AG08395 (cell line): ENCODE data around the gene INTS15.
"Not testable (repeated sequence)": the region's sequence is repeated elsewhere in the genome, so short reads cannot be mapped to it uniquely, and the experiment has no call there.

Experiments used
- DNase-seq: peaks from one replicate; pipeline ENCODE4 v3.0.0; 2012; ENCODE audit warnings: mixed read lengths, low spot score

The INTS15 gene

DNA sequence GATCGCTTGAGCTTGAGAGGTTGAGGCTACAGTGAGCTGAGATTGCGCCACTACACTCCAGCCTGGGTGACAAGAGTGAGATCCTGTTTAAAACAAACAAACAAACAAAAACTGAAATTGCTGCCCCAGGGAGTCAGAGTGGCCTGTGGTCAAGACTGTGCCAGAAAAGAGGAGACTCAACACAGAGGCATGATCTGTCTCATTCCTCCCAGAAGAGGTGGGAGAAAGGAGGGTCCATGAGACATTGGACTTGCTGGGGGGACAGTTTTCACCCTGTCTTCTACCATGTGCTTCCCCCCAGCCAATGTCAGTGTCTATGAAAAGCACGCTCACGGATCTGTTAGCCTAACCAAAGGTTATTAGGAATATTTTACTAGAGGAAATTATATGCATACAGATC, 28.8 kb downstream of the INTS15 start:
- DNase-seq = peak; percentile 26

DNA sequence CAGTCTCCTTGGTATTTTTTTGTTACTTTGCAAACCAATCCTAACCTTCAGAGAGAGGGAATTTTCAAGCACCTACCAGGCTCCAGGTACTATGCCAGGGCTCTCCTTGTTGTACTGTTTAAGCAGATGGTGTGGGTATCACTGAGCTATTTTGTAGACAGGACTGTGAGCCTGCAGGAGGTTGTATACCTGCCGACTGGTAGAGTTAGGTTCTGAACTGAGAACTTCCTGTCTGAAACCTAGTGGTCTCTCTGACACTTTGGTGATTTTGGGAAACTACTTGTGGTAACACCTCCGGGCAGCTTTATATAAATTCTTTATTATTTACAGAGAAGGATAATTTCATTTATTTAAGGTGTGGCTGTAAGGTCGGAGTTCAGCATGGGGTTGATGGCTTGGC, 30.1 kb downstream of the INTS15 start:
- no peak for DNase-seq

DNA sequence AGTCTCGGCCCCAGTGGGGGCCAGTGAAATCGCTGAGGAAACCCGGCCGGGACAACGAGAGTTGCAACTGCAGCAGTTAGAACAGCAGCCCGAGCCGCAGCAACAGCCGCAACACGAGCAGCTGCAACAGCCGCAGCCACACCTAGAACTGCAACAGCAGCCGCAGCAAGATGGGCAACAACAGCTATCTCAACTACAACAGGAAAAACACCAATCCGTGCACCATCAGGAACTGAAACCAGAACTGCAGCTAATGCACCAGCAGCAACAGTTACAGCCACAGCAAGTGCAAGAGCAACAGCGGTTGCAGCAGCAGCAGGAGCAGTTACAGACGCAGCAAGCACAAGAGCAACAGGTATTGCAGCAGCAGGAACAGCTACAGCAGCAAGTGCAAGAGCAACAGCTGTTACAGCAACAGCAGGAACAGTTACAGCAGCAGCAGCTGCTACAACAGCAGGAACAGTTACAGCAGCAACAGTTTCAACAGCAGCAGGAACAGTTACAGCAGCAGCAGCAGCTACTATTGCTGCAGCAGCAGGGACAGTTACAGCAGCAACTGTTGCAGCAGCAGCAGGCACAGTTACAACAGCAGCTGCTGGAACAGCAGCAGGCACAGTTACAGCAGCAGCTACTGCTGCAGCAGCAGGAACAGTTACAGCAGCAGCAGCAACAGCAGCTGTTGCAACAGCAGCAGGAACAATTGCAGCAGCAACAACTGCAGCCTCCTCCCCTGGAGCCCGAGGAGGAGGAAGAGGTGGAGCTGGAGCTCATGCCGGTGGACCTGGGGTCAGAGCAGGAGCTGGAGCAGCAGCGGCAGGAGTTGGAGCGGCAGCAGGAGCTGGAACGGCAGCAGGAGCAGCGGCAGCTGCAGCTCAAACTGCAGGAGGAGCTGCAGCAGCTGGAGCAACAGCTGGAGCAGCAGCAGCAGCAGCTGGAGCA, 31.6 kb downstream of the INTS15 start:
- DNase-seq = no peak

DNA sequence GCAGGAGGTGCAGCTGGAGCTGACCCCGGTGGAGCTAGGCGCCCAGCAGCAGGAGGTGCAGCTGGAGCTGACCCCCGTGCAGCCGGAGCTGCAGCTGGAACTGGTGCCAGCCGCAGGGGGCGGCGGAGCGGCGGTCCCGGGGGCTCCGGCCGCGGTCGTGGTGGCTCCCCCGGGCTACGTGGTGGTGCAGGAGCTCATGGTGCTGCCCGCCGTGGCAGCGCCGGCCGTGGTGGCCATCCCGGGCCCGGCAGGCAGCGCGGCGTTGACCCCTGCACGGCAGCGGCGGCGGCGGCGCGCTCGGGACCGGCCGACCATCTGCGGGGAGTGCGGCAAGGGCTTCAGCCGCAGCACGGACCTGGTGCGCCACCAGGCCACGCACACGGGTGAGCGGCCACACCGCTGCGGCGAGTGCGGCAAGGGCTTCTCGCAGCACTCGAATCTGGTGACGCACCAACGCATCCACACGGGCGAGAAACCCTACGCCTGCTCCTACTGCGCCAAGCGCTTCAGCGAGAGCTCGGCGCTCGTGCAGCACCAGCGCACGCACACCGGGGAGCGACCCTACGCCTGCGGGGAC, 32.4 kb downstream of the INTS15 start:
- DNase-seq = no peak

DNA sequence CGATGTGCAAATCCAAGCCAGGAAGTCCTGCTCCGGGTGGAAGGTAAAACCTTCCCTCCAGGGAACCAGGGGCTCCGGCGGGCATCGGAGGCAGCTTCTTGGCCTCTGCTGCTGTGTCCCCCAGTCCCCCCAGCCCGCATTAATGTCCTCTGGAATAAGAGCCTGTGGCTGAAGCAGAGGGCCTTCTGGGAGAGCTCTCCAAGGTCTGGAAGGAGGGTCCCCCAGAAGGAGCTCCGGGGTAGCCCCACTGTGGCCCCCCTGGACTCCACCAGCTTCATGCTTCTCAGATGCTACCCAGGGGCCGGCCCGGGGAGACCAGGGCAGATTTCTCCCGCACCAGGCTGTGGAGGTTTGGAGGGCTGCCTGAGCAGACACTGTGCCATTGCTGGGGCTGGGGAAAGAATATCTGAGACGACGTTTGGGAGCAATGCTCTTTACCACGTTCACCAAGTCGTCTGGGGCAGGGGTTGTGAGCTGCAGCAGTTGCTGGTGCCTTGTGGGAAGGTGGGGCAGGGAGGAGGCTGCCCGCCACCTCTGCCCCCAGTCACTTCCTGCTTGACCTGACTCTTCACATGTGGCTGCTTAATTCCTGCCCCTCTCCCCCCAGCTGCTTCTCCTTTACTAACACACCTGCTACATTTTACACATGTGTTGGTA, 33.9 kb downstream of the INTS15 start:
- no peak for DNase-seq

DNA sequence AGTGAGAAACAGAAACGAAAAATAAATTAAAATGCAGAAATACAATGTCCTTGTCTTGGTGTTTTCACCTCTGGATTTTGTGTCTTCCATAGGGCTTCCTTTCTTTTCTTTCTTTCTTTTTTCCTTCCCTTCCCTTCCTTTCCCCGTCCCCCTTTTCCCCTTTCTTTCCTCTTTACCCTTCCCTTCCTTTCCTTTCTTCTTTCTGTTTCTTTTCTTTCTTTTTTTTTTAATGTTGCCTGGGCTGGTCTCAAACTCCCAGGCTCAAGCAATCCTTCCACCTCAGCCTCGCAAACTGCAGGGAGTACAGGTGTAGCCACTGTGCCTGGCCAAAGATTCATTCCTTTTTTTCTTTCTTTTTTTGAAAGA, 34.4 kb downstream of the INTS15 start:
- DNase-seq = no peak

DNA sequence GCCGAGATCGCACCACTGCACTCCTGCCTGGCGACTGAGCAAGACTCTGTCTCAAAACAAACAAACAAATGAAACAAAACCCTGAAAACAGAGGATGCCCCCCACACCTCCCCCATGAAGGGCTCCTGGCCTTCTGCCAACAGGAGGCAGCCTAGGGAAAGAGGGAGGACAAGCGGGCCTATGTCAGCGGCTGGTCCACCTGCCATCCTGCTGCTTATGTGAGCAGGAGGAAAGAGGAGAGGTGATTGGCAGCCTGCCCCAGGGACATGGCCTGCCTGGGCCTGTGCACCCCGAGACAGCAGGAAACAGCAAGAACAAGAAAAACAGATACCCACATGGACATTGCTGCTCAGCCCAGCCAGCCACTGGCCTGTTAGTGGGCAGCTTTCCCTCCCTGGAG, 38.2 kb downstream of the INTS15 start:
- DNase-seq = no peak

DNA sequence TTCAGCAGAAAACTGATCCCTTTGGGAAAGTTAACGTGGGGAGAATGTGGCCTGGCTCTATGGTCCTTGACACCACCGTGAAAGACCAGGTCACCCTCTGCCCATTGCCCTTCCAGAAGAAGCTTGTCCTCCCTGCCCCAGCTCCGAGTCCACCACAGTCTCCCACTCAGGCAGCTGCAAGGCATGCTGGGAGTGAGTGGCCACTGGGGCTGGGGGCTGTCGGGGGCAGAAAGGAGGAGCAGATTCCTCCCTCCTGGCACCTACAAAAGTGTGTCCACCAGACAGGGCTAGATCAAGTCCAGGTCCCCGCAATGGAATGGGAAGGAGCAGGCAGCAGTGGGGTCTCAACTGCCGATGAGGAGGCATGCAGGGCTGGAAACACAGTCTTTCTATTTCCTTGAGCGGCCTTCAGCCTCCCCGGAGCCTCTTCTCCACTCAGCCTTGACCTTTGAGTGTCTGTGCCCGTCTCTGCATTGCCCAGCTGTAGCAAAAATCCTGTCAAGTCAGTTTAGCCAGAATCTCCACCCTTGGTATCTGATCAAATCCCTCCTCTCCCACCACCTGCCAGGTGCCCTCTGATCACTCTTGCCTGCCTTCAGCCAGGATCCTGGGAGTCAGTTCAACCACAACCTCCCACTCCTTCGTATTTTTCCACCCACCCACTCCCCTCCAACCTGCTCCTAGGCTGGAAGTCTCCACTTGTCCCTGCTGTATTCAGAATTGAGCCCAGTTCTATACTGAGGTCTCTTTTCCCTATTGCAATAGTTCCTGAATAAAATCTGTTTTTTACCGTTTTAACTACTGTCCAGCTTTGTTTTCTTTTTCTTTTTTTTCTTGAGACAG, 40.4 kb downstream of the INTS15 start:
- no peak for DNase-seq

DNA sequence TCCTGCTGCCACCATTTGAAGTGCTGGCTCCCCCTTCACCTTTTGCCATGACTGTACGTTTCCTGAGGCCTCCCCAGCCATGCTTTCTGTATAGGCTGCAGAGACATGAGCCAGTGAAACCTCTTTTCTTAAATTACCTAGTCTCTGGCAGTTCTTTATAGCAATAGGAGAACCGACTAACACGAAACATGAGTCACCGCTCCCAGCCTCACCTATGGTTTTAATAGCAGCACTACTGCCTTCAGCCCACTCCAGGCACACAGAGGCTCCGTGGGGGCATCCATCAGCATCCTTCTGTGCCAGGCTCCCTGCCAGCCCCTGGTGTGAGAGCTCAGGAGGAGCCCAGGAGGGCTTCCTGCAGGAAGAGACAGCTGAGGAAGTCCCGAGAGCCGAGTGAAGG, 41.8 kb downstream of the INTS15 start:
- DNase-seq = no peak

DNA sequence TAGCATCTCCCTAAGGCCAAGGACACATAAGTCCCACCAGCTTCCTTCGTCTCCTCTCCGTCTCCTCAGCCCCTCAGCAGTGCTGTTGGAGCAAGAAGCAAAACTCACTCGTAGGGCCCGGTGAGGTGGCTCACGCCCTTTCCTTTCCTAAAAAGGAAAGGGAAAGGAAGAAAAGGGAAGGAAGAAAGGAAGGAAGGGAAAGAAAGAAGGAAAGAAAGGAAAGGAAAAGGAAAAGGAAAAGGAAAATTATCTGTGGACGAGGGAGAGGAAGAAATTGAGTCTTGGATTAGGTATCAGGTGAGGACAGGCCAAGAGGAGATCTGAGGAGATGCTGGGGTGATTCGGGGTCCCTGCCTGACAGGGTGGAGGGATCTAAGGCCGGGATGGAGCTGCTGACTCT, 44.2 kb downstream of the INTS15 start:
- DNase-seq = no peak

DNA sequence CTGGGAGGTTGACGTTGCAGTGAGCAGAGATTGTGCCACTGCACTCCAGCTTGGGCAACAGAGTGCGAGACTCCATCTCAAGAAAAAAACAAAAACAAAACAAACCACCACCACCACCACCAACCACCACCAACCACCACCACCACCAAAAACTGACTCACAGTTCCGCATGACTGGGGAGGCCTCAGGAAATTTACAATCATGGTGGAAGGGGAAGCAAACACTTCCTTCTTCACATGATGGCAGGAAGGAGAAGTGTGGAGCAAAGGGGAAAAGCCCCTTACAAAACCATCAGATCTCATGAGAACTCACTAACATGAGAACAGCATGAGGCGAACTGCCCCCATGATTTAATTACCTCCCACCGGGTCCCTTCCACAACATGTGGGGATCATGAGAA, 45.1 kb downstream of the INTS15 start:
- DNase-seq = not testable (repeated sequence)

DNA sequence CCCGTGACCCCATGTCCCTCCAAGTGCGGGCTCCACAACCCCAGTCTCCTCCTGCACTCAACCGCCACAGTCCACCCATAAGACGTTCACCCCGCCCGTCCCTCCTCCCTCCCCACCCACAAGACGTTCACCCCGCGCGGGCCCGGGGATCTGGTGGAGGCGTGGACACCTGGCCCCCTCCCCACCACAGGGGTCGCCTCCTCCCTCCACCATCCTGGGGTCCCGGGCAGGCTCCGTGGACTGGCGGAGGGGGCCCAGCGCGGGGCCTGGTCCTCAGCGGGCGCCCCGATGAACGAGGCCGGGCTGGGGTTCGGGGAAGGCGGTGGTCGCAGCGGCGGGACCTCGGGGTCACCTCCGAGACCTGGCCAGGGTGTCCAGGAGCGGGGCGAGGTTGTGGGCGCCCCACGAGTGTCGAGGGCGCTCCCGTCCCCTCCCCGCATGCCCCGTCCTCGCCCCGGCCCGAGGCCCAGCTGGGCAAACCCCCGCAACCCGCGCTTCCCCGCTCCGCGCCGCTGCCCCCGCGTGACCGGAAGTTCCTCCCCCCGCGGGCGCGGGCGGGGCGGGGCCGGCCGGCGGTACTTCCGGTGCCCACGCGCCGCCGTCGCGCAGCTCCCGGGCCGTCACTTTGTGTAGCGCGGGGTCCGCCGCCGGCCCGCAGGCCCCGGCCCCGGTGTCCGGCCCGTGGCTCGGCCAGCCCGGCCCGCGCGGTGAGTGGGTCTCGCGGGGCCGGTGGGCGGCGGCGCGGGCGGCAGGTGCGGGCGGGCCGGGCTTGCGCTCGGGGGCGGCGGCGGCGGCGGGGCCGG, 47.1 kb downstream of the INTS15 start, which contains the start of gene ZNF316:
ZNF316 (plus strand) TSS at position 578 of the 803 bp plus-strand sequence. CDS start 5,092 bp downstream, outside the sequence.
- peak; percentile 91 for DNase-seq

DNA sequence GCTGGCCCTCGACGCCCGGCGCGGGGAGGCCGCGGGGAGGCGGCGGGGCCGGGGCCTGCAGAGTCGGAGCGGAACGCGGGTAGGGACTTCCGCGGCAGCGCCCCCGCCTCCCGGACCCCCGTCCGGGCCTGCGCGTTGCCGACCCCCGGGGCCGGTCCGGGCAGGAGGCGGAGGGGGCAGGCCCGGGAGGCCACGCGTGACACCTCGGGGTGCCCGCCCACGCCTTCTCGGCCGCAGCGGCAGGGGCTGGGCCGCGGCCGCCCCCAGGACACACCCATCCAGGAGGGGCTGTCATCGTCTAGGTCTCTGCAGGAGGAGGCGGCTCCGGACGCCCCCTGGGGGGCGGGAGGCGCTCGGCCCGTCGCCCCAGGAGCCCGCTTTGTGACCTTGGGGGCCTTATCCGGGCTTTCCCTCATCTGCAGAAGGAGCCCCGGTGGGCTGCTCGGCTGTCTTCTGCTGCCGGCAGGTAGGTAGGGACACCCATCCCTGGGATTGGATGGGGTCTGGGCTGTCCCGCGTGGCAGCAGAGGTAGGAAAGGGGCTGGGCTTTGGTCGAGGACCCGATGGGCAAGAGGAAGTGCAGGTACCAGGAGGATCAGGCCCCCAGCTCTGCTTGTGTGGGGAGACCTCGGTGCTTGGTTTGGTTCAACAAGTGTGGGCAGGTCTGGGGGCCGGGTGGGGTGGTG, 47.9 kb downstream of the INTS15 start:
- DNase-seq = peak; percentile 56

DNA sequence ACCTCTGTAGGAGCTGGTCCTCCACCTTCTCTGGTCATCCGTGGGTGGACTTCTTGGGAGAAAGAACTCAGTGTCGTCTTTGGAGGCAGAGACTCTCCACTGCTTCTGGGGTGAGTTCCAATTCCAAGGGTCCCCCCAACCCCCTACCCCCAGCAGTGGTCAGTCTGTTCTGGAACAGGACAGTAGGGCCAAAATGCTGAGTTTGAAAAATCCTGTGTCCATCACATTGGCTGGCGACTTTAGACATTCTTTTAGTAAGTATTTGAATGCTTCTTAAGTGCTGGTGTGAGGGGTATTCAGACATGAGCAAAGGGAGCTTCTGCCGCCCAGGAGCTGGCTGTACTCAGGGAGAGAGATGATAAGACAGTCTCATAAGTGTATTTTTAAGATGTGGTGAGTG, 49.2 kb downstream of the INTS15 start:
- DNase-seq = no peak

DNA sequence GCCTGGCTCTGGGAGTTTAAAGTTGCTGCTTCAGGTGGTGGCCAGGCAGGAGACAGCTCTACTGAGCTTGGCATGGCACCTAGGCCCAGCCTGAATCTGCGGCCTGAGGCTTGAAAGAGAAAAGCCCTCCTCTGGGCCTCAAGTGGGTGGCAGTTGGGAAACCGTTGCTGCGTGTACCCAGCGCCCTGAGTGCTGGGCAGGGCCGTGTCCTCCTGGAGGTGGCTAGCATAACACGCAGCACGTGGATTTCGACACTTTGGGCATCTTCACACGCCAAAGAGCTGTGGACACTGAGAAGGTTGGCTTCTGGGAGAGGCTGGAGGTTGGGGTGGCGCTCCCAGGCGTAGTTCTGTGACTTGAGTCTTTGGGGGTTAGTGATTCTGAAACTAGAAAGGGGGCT, 49.8 kb downstream of the INTS15 start:
- no peak for DNase-seq

DNA sequence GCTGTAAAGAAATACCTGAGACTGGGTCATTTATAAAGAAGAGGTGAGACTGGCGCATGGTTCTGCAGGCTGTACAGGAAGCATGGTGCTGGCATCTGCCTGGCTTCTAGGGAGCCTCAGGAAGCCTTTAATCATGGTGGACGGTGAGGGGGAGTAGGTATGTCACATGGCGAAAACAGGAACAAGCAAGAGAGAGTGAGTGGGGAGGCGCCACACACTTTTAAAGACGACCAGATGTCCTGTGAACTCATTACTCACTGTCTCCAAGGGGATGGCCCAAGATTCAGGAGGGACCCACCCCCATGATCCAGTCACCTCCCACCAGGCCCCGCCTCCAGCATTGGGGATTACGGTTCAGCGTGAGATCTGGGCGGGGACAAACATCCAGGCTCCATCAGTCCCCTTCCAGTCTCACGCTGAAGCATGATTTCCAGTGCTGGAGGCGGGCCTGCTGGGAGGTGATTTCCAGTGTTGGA, 50.5 kb downstream of the INTS15 start:
- peak; percentile 56 for DNase-seq

DNA sequence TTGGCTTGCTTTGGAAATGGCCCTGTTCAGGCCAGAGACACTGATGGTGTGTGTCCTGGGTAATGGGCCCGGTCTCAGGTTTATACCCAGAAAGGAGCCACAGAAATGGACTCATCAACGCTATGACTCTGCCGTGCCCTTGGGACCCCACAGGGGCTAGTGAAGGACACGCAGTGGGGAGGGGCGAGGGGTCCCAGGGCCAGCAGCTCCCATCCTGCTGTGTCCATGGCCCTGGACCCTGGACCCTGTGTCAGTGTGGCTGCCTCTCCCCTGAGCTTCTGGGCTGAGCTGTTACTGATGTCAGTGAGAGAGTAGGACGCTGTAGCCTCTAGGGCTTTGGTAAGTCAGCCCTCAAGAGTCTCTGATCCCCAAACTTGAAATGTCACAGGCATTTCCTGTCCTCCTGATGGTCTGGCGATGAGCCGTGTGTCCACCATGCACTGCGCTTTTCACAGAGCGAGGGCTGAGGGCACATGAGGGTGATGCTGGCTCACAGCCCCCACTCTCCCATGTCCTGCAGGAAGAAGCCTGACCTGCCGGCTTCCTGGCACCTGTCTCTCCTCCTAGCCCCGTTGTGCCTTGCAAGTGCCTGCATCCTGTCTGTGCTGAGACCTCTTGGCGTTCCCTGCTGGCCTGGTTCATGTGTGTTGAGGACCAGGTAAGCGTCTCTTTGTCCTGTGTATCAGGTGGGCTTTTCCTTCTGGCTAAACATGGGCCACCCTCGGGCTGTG, 51.6 kb downstream of the INTS15 start:
- DNase-seq = no peak

DNA sequence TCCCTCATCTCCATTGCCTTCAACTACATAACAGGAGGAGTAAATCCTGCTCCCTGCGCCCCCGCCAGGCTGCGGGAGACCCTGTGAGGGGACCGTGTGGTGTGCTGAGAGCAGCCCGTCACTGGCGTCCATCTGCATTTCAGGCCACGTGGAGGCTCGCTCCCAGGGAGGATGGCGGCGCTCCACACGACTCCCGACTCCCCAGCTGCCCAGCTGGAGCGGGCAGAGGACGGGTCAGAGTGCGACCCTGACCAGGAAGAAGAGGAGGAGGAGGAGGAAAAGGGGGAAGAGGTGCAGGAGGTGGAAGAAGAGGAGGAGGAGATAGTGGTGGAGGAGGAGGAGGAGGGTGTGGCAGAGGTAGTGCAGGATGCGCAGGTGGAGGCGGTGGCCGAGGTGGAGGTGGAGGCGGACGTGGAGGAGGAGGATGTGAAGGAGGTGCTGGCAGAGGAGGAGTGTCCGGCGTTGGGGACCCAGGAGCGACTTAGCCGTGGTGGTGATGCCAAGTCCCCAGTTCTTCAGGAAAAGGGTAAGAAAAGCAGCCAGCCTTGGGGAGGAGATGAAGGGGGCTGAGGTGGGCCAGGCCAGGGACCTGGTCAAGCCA, 52.5 kb downstream of the INTS15 start:
- DNase-seq = no peak

DNA sequence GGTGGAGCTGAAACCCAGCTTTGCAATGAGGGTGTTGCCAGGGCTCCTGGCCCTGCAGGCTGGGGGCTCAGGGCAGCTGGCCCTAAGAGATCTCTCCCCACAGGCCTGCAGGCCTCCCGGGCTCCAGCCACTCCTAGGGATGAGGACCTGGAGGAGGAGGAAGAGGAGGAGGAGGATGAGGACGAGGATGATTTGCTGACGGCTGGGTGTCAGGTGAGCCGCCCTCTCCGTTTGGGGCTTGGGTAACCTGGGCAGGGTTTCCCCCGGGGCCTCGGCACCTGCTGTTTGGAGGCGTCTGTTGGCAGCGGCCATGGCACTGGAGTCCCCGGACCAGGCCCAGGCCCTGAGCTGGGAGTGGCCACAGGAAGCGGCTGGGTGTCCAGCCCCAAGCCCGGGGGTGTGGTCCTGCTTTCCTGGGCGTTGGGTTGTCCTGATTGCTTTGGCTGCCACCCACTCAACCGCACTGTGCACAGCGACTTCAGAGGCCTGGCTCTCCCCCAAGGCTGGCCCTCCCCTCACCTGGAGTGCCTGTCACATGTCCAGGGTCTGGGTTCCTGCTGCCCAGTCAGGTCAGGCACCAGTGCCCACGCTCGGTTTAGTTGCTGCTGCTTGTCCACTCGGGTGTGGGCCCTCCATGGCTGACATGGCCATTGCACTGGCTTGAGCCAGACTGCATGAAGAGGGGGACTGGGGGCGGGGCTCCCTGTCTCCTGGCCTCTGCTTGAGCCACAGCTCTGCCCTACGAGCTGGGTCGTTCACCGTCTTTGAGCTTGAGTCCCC, 53.2 kb downstream of the INTS15 start:
- no peak for DNase-seq
